HepG2 (cell line): Measurements from ENCODE around the gene VPS29. TPM values are rescaled to one million over a fixed set of nuclear protein-coding genes. Genes with fewer than 3 reads are reported as not detected.

Experiments
- ATF1 ChIP-seq: IDR thresholded peaks from 2 replicates; pipeline ENCODE4 v1.6.1; 2016; ENCODE audit warnings: mild to moderate bottlenecking, control low read depth
- MTF1 ChIP-seq: sonication (generic); formaldehyde crosslinking; IDR thresholded peaks from 2 replicates; pipeline ENCODE4 v1.5.0; 2020; ENCODE audit warnings: missing genetic modification reagents
- PTBP1 ChIP-seq: fragments of 200-400 bp; formaldehyde crosslinking; IDR thresholded peaks from 2 replicates; pipeline ENCODE4 v1.6.1; 2018; ENCODE audit warnings: low read length, low read depth; ENCODE audit not compliant: poor library complexity, severe bottlenecking
- REXO4 ChIP-seq: sonication (generic); formaldehyde crosslinking; IDR thresholded peaks from 2 replicates; pipeline ENCODE4 v1.8.0; 2022; ENCODE audit warnings: missing genetic modification reagents, mild to moderate bottlenecking, borderline replicate concordance
- SOX13 ChIP-seq, 3 experiments: fragments of 450-650 bp in 1 of 3; sonication (generic) in 1 of 3; formaldehyde crosslinking in 1 of 3; IDR thresholded peaks in 2 of 3; conservative IDR thresholded peaks in 1 of 3; 2 replicates each; pipeline versions ENCODE4 v1.5.0 to v1.6.1; 2016 to 2020; ENCODE audit warnings: antibody characterized with exemption in 1 of 3, mild to moderate bottlenecking in 1 of 3, missing compliant biosample characterization in 1 of 3, missing genetic modification reagents in 1 of 3, moderate library complexity in 1 of 3
- ZFX ChIP-seq: sonication (generic); formaldehyde crosslinking; IDR thresholded peaks from 2 replicates; pipeline ENCODE4 v1.4.0; 2020; ENCODE audit warnings: mild to moderate bottlenecking, low read depth, missing genetic modification reagents, moderate library complexity
- ZNF777 ChIP-seq: sonication (generic); formaldehyde crosslinking; IDR thresholded peaks from 2 replicates; pipeline ENCODE4 v1.4.0; 2020; ENCODE audit warnings: missing genetic modification reagents
- ZNF790 ChIP-seq: sonication (generic); formaldehyde crosslinking; IDR thresholded peaks from 2 replicates; pipeline ENCODE4 v1.8.0; 2022; ENCODE audit warnings: missing genetic modification reagents, mild to moderate bottlenecking, borderline replicate concordance
- ZNF83 ChIP-seq: sonication (generic); formaldehyde crosslinking; IDR thresholded peaks from 2 replicates; pipeline ENCODE4 v1.4.0; 2020; ENCODE audit warnings: missing genetic modification reagents, mild to moderate bottlenecking, borderline replicate concordance
- polyA plus RNA-seq, 8 experiments: library from polyadenylated mRNA; depleted of rRNA in 3 of 8; stranded (reverse) in 7 of 8; unstranded in 1 of 8; fragments of >200 nt; fragmentation: Illumina TruSeq in 4 of 8; extraction: Trizol in 4 of 8; gene quantifications; 2 replicates each; pipeline versions ENCODE4 v1.2.1 to v1.2.3, GENCODE V29; 2011 to 2016; ENCODE audit warnings: low read depth in 4 of 8, missing spikeins in 1 of 8, mixed read lengths in 1 of 8; ENCODE audit not compliant: insufficient read depth in 1 of 8
- total RNA-seq, 5 experiments: library from RNA; depleted of rRNA; stranded (reverse); fragments of >200 nt; fragmentation: Illumina TruSeq; extraction: Trizol; gene quantifications; 2 replicates each; pipeline ENCODE4 v1.2.3, GENCODE V29; 2016; ENCODE audit warnings: low read depth in 1 of 5
- TF ChIP-seq, protein P1 (sequence below), 2 experiments: fragments of 450-650 bp in 1 of 2; sonication (generic) in 1 of 2; formaldehyde crosslinking in 1 of 2; IDR thresholded peaks; 2 replicates each; pipeline versions ENCODE4 v1.6.1 to v1.8.0; 2016 to 2022; ENCODE audit warnings: antibody characterized with exemption in 1 of 2, mild to moderate bottlenecking in 1 of 2, missing genetic modification reagents in 1 of 2
- TF ChIP-seq, protein P2 (sequence below): sonication (generic); formaldehyde crosslinking; conservative IDR thresholded peaks from 2 replicates; pipeline ENCODE4 v1.4.0; 2020; ENCODE audit warnings: missing genetic modification reagents
- TF ChIP-seq, protein P3 (sequence below): sonication (generic); formaldehyde crosslinking; conservative IDR thresholded peaks from 2 replicates; pipeline ENCODE4 v1.5.0; 2020; ENCODE audit warnings: missing genetic modification reagents

Gene VPS29
- total and polyA plus RNA-seq, 2 of the 13 experiments (the other 11 are each of a cell fraction or from before 2014, with no cell fraction given): 107 to 114 TPM

DNA sequence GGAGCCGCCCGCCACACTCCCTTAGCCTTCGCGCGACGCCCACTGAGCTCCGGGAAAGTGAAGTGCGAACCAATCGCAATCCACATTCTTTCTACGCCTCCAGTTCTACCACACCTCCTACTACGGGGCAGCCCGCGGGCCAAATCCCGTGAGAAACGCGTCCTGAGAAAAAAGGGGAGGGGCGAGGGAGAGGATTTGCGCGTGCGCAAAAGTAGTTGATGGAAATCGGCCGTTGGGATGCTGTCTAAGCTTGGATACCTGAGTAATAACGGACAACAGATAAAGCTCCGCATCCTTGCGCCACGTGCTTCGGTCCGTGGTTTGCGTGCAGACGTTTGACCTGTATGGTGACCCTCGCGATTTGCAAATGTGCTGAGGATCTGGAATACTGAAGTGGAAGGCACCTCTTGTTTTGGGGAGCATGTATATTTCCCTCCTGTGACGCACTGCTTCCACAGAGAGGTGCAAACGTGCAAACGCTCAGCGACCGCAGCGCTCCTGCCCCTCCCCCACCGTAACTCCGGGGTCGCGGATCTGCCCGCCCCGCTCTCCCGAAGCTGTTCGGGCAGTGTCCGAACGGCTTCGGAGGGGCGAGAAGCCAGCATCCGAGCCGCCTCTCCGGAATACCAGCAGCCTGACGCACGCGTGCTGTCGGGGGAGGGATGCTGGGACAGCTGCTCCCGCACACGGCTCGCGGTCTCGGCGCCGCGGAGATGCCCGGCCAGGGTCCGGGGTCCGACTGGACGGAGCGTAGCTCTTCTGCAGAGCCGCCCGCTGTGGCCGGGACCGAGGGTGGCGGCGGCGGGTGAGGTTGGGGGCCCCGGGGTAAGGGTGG, 33.5 kb downstream of the VPS29 start, which contains the start of the genes FAM216A and GPN3 (continued):
- TF ChIP-seq, protein P1, sequence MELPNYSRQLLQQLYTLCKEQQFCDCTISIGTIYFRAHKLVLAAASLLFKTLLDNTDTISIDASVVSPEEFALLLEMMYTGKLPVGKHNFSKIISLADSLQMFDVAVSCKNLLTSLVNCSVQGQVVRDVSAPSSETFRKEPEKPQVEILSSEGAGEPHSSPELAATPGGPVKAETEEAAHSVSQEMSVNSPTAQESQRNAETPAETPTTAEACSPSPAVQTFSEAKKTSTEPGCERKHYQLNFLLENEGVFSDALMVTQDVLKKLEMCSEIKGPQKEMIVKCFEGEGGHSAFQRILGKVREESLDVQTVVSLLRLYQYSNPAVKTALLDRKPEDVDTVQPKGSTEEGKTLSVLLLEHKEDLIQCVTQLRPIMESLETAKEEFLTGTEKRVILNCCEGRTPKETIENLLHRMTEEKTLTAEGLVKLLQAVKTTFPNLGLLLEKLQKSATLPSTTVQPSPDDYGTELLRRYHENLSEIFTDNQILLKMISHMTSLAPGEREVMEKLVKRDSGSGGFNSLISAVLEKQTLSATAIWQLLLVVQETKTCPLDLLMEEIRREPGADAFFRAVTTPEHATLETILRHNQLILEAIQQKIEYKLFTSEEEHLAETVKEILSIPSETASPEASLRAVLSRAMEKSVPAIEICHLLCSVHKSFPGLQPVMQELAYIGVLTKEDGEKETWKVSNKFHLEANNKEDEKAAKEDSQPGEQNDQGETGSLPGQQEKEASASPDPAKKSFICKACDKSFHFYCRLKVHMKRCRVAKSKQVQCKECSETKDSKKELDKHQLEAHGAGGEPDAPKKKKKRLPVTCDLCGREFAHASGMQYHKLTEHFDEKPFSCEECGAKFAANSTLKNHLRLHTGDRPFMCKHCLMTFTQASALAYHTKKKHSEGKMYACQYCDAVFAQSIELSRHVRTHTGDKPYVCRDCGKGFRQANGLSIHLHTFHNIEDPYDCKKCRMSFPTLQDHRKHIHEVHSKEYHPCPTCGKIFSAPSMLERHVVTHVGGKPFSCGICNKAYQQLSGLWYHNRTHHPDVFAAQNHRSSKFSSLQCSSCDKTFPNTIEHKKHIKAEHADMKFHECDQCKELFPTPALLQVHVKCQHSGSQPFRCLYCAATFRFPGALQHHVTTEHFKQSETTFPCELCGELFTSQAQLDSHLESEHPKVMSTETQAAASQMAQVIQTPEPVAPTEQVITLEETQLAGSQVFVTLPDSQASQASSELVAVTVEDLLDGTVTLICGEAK (IDR thresholded peaks at IDR 0.05): no peak
- TF ChIP-seq, protein P1 (CRISPR knock-in tag; IDR thresholded peaks at IDR 0.05): no peak; the same call in 1 of the 2 replicates
- peak; percentile 52 for TF ChIP-seq PTBP1
- TF ChIP-seq ZFX (CRISPR knock-in tag): no peak
- peak; percentile 87 for TF ChIP-seq ATF1 (CRISPR knock-in tag)
- no peak for TF ChIP-seq ZNF790 (CRISPR knock-in tag)
- TF ChIP-seq, protein P2, sequence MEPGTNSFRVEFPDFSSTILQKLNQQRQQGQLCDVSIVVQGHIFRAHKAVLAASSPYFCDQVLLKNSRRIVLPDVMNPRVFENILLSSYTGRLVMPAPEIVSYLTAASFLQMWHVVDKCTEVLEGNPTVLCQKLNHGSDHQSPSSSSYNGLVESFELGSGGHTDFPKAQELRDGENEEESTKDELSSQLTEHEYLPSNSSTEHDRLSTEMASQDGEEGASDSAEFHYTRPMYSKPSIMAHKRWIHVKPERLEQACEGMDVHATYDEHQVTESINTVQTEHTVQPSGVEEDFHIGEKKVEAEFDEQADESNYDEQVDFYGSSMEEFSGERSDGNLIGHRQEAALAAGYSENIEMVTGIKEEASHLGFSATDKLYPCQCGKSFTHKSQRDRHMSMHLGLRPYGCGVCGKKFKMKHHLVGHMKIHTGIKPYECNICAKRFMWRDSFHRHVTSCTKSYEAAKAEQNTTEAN (CRISPR knock-in tag): peak; percentile 78
- TF ChIP-seq, protein P3, sequence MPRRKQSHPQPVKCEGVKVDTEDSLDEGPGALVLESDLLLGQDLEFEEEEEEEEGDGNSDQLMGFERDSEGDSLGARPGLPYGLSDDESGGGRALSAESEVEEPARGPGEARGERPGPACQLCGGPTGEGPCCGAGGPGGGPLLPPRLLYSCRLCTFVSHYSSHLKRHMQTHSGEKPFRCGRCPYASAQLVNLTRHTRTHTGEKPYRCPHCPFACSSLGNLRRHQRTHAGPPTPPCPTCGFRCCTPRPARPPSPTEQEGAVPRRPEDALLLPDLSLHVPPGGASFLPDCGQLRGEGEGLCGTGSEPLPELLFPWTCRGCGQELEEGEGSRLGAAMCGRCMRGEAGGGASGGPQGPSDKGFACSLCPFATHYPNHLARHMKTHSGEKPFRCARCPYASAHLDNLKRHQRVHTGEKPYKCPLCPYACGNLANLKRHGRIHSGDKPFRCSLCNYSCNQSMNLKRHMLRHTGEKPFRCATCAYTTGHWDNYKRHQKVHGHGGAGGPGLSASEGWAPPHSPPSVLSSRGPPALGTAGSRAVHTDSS (CRISPR knock-in tag): no peak
- TF ChIP-seq ZNF777 (CRISPR knock-in tag): peak; percentile 91
- no peak for TF ChIP-seq SOX13 (IDR thresholded peaks at IDR 0.05)
- TF ChIP-seq SOX13 (CRISPR knock-in tag; conservative IDR thresholded peaks at IDR 0.05 in 1 of 2, IDR thresholded peaks at IDR 0.05 in 1 of 2): 0 out of 4 replicates have a peak, but pooled peaks of 1 of the 2 experiments have one; percentile 14
- TF ChIP-seq REXO4: peak; percentile 59; the same call in 1 of the 2 replicates
- peak; percentile 50; the same call in 1 of the 2 replicates for TF ChIP-seq MTF1 (CRISPR knock-in tag)
- TF ChIP-seq ZNF83 (CRISPR knock-in tag): no peak
